ENCODE results near the gene MTFR1L.

Gene MTFR1L

DNA sequence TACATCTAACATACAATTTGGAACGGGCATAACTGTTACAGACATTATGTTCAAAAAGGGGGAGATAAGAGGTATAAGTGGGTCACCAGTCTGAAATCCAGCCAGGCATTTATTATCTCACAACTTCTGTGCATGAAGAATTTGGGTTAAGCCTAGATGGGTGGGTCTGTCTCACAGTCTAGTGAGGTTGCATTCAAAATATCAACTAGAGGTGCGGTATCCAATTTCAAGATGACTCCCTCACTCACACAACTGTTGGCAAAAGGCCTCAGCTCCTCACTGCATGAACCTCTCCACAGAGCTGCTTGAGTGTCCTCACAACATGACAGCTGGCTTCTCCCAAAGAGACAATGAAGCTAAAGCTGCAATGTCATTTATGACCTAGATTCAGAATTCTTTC, 34.8 kb downstream of the MTFR1L start:
- TF ChIP-seq, protein P1, sequence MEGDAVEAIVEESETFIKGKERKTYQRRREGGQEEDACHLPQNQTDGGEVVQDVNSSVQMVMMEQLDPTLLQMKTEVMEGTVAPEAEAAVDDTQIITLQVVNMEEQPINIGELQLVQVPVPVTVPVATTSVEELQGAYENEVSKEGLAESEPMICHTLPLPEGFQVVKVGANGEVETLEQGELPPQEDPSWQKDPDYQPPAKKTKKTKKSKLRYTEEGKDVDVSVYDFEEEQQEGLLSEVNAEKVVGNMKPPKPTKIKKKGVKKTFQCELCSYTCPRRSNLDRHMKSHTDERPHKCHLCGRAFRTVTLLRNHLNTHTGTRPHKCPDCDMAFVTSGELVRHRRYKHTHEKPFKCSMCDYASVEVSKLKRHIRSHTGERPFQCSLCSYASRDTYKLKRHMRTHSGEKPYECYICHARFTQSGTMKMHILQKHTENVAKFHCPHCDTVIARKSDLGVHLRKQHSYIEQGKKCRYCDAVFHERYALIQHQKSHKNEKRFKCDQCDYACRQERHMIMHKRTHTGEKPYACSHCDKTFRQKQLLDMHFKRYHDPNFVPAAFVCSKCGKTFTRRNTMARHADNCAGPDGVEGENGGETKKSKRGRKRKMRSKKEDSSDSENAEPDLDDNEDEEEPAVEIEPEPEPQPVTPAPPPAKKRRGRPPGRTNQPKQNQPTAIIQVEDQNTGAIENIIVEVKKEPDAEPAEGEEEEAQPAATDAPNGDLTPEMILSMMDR (conservative IDR thresholded peaks at IDR 0.05; ENCODE audit: low read depth, low read length): no peak
- DNase-seq (ENCODE audit: low read depth): no peak
- no peak overlapping the region for H3K4me3 ChIP-seq (ENCODE audit: low read depth, low read length)

DNA sequence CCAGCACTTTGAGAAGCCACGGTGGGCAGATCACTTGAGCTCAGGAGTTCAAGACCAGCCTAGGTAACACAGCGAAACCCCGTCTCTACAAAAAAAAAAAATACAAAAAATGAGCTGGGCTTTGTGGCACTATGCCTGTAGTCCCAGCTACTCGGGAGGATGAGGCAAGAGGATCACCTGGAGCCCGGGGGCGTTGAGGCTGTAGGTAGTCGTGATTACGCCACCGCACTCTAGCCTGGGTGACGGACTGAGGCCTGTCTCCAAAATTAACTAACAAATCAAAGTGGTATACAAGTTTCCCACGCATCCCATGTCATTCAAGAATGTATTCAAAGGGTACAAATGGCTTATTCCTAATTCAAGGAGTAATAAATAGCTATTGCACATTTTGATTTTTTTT, 37.1 kb downstream of the MTFR1L start:
- no peak overlapping the region for H3K4me3 ChIP-seq (ENCODE audit: low read depth, low read length)
- TF ChIP-seq, protein P1 (conservative IDR thresholded peaks at IDR 0.05; ENCODE audit: low read depth, low read length): no peak
- no peak for DNase-seq (ENCODE audit: low read depth)

DNA sequence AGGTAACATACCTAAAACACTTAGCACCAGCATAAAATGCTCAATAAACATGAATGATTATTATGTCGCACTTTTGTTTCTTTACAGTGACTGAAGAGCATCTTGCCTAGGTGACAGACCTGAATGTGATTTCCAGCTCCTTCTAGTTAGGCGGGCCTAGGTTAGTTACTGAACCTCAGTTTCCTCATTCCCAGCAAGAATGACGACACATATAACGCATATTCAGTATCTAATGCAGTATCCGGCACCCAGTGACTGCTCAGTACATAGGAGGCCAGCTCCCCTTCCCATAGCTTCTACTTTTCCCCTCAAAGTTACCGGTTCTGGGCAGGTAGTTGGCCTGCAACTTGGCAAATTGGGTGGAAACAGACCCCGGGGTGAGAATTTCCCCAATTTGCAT, 38.7 kb downstream of the MTFR1L start:
- H3K4me3 ChIP-seq (ENCODE audit: low read depth, low read length): peak overlapping the region; percentile 73
- no peak for DNase-seq (ENCODE audit: low read depth)
- TF ChIP-seq, protein P1 (conservative IDR thresholded peaks at IDR 0.05; ENCODE audit: low read depth, low read length): no peak

DNA sequence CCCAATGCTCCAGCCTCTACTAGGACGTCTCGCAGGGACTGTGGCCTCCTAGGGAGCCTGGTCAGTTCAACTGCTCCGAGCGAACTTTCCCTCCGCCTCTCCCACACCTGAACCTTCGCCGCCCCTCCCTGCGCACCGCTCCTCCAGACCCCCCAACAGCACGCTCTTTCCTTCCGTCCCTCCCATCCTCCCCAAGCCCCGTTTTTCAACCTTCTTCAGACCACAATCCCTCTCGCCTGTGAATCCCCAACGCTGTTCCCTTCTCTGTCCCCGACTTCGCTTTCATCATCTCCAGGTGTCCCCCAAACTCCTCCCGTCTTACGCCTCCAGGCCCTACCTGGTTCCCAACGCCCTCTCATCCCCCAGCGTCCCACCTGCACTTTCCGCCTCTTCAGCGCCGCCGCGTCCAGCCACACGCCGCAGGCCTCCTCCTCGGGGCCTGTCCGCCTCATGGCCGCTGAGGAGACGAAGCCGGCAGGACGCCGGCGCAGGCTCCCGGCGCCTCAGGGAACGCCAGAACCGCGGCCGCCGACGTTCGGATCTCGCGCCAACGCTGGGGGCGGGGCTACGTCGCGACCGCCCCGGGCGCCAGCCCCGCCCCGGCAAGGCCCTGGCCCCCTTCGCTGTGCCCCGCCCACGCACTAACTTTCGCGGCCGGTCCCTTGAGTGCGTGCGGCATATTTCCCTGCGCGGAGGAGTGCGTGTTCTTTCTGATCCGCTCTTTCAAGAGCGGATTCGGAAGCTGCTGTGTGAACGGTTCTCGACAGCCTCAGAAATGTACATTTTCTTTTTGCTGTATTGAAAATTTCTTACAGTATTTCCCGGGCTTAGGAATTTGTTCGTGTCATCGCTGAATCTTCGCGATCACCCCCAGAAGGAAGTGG, 39.4 kb downstream of the MTFR1L start, which contains the start of gene AUNIP:
Gene AUNIP (minus strand): TSS at position 552 of the 884 bp plus-strand sequence. CDS start 100 bp downstream, at position 452.
- peak; percentile 90 for DNase-seq (ENCODE audit: low read depth)
- H3K4me3 ChIP-seq (ENCODE audit: low read depth, low read length): peak within 1 kb of the TSS; percentile 73
- TF ChIP-seq, protein P1 (conservative IDR thresholded peaks at IDR 0.05; ENCODE audit: low read depth, low read length): no peak

DNA sequence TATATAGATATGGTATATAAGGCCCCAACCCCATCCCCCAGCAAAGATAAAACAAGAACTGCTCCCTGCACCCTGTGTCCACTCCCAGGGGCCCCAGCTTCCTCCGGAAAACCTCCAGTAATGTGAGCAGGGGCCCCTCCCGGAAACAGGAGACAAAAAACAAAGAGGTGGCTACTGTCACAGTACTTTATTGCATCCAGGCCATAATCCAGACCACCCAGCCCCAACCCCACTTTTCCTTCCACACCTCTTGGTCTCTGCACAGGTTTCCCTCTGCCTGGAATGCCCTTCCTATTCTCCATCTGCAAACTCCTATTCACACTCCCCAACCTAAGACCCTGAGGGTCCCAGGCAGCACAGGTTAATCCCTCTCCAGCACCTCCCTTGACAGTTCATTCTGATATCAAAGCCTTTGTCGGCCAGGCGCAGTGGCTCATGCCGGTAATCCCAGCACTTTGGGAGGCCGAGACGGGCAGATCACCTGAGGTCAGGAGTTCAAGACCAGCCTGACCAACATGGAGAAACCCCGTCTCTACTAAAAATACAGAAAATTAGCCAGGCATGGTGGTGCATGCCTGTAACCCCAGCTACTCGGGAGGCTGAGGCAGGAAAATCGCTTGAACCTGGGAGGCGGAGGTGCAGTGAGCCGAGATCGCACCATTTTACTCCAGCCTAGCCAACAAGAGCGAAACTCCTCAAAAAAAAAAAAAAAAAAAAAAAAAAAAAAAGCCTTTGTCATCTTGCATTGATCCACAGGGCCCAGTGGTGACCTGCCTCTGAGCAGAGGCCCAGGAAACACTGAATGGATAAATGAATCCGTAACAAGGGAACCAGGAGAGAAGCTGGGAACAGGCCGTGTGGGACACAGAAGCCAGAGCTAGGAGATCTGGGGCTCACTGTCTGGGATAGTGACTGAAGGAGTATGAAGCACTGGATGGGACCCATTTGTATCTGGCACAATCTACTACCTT, 41.8 kb downstream of the MTFR1L start:
- no peak for DNase-seq (ENCODE audit: low read depth)
- TF ChIP-seq, protein P1 (conservative IDR thresholded peaks at IDR 0.05; ENCODE audit: low read depth, low read length): no peak
- no peak overlapping the region for H3K4me3 ChIP-seq (ENCODE audit: low read depth, low read length)

DNA sequence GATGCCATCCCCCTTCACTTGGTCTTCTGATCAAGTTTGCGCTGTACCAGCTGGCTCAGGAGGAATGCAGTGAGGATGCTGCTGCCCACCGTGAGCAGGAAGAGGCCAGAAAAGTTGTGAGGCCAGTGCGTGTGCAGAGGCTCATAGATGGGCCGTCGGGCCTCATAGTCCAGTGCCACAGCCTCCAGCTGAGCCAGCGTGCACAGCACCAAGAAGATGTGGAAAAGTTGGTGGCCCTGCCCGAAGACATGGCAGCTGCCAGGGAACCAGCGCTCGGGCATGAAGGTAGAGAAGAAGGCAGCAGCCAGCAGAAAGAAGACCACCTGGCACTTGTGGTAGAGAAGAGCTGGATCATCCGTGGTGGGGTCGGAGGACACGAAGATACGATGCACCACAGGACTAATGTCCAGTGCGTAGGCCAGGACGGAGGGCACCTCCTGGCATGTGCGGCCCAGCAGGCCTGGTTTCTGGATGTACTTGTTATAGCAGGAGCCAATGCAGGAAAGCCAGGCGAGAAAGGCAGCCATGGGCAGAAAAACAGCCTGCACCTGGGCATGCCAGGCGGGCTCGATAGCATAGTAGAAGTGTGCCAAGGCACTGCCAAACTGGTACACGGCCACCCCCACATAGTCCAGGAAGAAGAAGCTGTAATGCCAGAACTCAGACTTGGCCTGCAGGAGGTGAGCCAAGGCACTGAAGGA, 43.2 kb downstream of the MTFR1L start:
- DNase-seq (ENCODE audit: low read depth): no peak
- no peak overlapping the region for H3K4me3 ChIP-seq (ENCODE audit: low read depth, low read length)
- TF ChIP-seq, protein P1 (conservative IDR thresholded peaks at IDR 0.05; ENCODE audit: low read depth, low read length): no peak

Measured in choroid plexus epithelial cell (primary cell).